Endothelial cell of umbilical vein (primary cell): ENCODE data around the gene ZNF213. TPM values are rescaled to one million over a fixed set of nuclear protein-coding genes. Genes with fewer than 3 reads are reported as not detected.

Experiments used
- BruUV-seq: library from RNA; stranded (reverse); fragments of 400-500 nt; replicated peaks from 2 replicates; lab custom pipeline; 2021; lab: Mats Ljungman, UMichigan
- CTCF ChIA-PET: fragments of 300-600, 350-600 bp; sonication (Branson Sonifier 250); formaldehyde crosslinking; loops from one replicate; lab custom pipeline; 2021; ENCODE audit warnings: antibody characterized with exemption, inconsistent platforms; lab: Charles Lee
- POLR2A ChIA-PET: fragments of 300-600, 350-600 bp; sonication (Branson Sonifier 250); formaldehyde crosslinking; loops from one replicate; lab custom pipeline; 2021; ENCODE audit warnings: antibody characterized with exemption, inconsistent platforms; lab: Charles Lee
- DNase-seq: peaks from one replicate; pipeline ENCODE4 v3.0.0-alpha.2; 2011; ENCODE audit warnings: low read depth, low spot score
- FAIRE-seq: peaks from 2 replicates; lab custom pipeline; 2011; peaks lifted over from hg19 to GRCh38; lab: Jason Lieb, UNC
- H2AFZ ChIP-seq: 2 replicates; pipeline ENCODE4 v1.6.0; 2012; ENCODE audit warnings: low read depth, low read length, control low read depth, inconsistent platforms
- H3K27ac ChIP-seq: 2 replicates; pipeline ENCODE4 v1.5.1; 2011; ENCODE audit warnings: low read depth, mild to moderate bottlenecking, control low read depth, low read length, moderate library complexity; ENCODE audit not compliant: insufficient read depth
- H3K27me3 ChIP-seq, 2 experiments: 2 replicates each; pipeline versions ENCODE4 v1.6.0 to v1.6.1; 2011; ENCODE audit warnings: low read length in 2 of 2, mixed read lengths in 1 of 2; ENCODE audit not compliant: control insufficient read depth in 2 of 2, insufficient read depth in 2 of 2
- H3K36me3 ChIP-seq, 2 experiments: 2 replicates in 1 of 2; 3 replicates in 1 of 2; pipeline ENCODE4 v1.5.1; 2011; ENCODE audit warnings: low read length in 2 of 2, mild to moderate bottlenecking in 1 of 2, moderate library complexity in 1 of 2; ENCODE audit not compliant: control insufficient read depth in 2 of 2, insufficient read depth in 2 of 2; ENCODE audit errors: extremely low read depth in 1 of 2
- H3K4me1 ChIP-seq: 3 replicates; pipeline ENCODE4 v1.5.1; 2011; ENCODE audit warnings: mild to moderate bottlenecking, low read length; ENCODE audit not compliant: control insufficient read depth, insufficient read depth; ENCODE audit errors: extremely low read depth
- H3K4me2 ChIP-seq: 2 replicates; pipeline ENCODE4 v1.6.1; 2011; ENCODE audit warnings: low read length, control low read depth, mixed read lengths; ENCODE audit not compliant: insufficient read depth
- H3K4me3 ChIP-seq, 3 experiments: fragments of 200-600 bp in 1 of 3; sonication (generic), shearing (Covaris generic) in 1 of 3; replicated peaks in 1 of 3; 2 replicates each; pipeline ENCODE4 v1.5.1; 2011 to 2016; ENCODE audit warnings: control low read depth in 3 of 3, low read length in 3 of 3, mild to moderate bottlenecking in 2 of 3, inconsistent platforms in 1 of 3, low read depth in 1 of 3, moderate library complexity in 1 of 3; ENCODE audit not compliant: insufficient read depth in 1 of 3
- H3K79me2 ChIP-seq: 2 replicates; pipeline ENCODE4 v1.6.0; 2012; ENCODE audit warnings: low read length, inconsistent platforms; ENCODE audit not compliant: control insufficient read depth, insufficient read depth
- H3K9ac ChIP-seq: replicated peaks from 2 replicates; pipeline ENCODE3; 2011; ENCODE audit warnings: low read length, control low read depth; ENCODE audit not compliant: insufficient read depth; ENCODE audit errors: extremely low read depth
- H3K9me1 ChIP-seq: replicated peaks from 3 replicates; pipeline ENCODE4 v1.6.0; 2011; ENCODE audit warnings: mild to moderate bottlenecking, low read length; ENCODE audit not compliant: control insufficient read depth, insufficient read depth; ENCODE audit errors: extremely low read depth
- H3K9me3 ChIP-seq: replicated peaks from 2 replicates; pipeline ENCODE4 v1.5.1; 2012; ENCODE audit warnings: low read length, inconsistent platforms; ENCODE audit not compliant: control insufficient read depth, insufficient read depth
- H4K20me1 ChIP-seq: replicated peaks from 2 replicates; pipeline ENCODE3; 2011; ENCODE audit warnings: mild to moderate bottlenecking, low read length; ENCODE audit not compliant: control insufficient read depth, insufficient read depth; ENCODE audit errors: extremely low read depth
- EZH2 ChIP-seq: IDR thresholded peaks from 2 replicates; pipeline ENCODE4 v1.6.1; 2012; ENCODE audit warnings: borderline replicate concordance, low read depth, mild to moderate bottlenecking, moderate library complexity, low read length, inconsistent platforms; ENCODE audit not compliant: severe bottlenecking
- FOS ChIP-seq: IDR thresholded peaks from 2 replicates; pipeline ENCODE4 v1.6.1; 2011; ENCODE audit warnings: mild to moderate bottlenecking, low read length, moderate library complexity, borderline replicate concordance; ENCODE audit not compliant: insufficient read depth
- GATA2 ChIP-seq: IDR thresholded peaks from 2 replicates; pipeline ENCODE4 v1.7.0; 2011; ENCODE audit warnings: low read depth, mild to moderate bottlenecking, moderate library complexity, mixed read lengths, low read length; ENCODE audit not compliant: insufficient read length, insufficient read depth
- JUN ChIP-seq: IDR thresholded peaks from 2 replicates; pipeline ENCODE4 v1.6.1; 2011; ENCODE audit warnings: borderline replicate concordance, low read depth; ENCODE audit not compliant: insufficient read length, insufficient read depth
- MYC ChIP-seq: IDR thresholded peaks from one replicate; pipeline ENCODE4 v1.6.1; 2011; ENCODE audit warnings: mild to moderate bottlenecking, low read depth, low read length
- POLR2A ChIP-seq: IDR thresholded peaks from 2 replicates; pipeline ENCODE4 v1.6.1; 2012; ENCODE audit warnings: low read depth, mild to moderate bottlenecking, control low read depth, low read length
- POLR2AphosphoS5 ChIP-seq: IDR thresholded peaks from 2 replicates; pipeline ENCODE4 v1.6.1; 2012; ENCODE audit warnings: low read depth, mild to moderate bottlenecking, control low read depth, low read length, moderate library complexity; ENCODE audit not compliant: insufficient read depth
- dilution Hi-C: fragments of 300-500 bp; cut with MboI; formaldehyde crosslinking; loops from one replicate; pipeline ENCODE4 v1.15.0; 2019; ENCODE audit warnings: low sequenced_read_pairs; ENCODE audit not compliant: extremely low pct_ligation_motif_present
- intact Hi-C: fragments of 100-400 bp; cut with micrococcal nuclease; formaldehyde crosslinking; loops from one replicate; pipeline ENCODE4 v1.10.0; 2022
- polyA plus RNA-seq, 4 experiments: library from polyadenylated mRNA; depleted of rRNA in 3 of 4; stranded (reverse) in 3 of 4; unstranded in 1 of 4; fragments of >200 nt; gene quantifications; 2 replicates each; pipeline versions ENCODE4 v1.2.1 to v1.2.3, GENCODE V29; 2011 to 2012; ENCODE audit warnings: missing spikeins in 1 of 4
- total RNA-seq: library from RNA; stranded (reverse); gene quantifications from 2 replicates; pipeline ENCODE4 v1.2.3, GENCODE V29; 2021
- TF ChIP-seq, protein P1 (sequence below): IDR thresholded peaks from 2 replicates; pipeline ENCODE4 v1.6.1; 2011; ENCODE audit not compliant: insufficient read depth, insufficient read length
- TF ChIP-seq, protein P2 (sequence below), 2 donors: IDR thresholded peaks; 1 replicate in 1 of 2; 2 replicates in 1 of 2; pipeline ENCODE4 v1.5.1; 2011; ENCODE audit warnings: low read length in 2 of 2, mild to moderate bottlenecking in 2 of 2, moderate library complexity in 2 of 2, control low read depth in 1 of 2, inconsistent platforms in 1 of 2, low read depth in 1 of 2; ENCODE audit not compliant: insufficient read depth in 1 of 2; ENCODE audit errors: extremely low read depth in 1 of 2

Gene ZNF213
- total and polyA plus RNA-seq, 2 donors (not counting 3 experiments of a cell fraction or from before 2014, with no cell fraction given) = 2.0 to 9.8 TPM

DNA sequence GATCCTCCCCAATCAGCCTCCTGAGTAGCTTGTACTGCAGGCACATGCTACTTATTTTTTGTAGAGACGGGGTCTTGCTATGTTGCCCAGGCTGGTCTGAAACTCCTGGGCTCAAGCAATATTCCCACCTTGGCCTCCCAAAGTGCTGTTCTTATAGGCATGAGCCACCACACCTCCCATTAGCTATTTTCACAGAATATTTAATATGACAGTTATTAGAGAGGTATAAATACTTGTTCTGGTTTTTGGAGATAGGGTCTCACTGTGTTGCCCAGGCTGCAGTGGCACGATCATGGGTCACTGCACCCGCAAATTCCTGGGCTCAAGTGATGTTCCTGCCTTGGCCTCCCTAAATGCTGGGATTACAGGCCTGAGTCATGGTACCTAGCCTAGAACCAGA lies 21.1 kb downstream of the ZNF213 start:
- Histone ChIP-seq H3K9me3 (no peaks in the 10 kb centered on the region), H2AFZ (no peak overlapping the region), H3K27ac (no peak overlapping the region), H3K9me1 (no peaks in the 10 kb centered on the region), H3K9ac (no peak overlapping the region), H3K79me2 (no peaks in the 10 kb centered on the region), H3K4me2 (no peak overlapping the region), H4K20me1 (no peaks in the 10 kb centered on the region), H3K4me3 (no peak overlapping the region), H3K4me1 (peaks cover 21% of the 10 kb centered on the region), H3K36me3 (no peaks in the 10 kb centered on the region), H3K27me3 (no peaks in the 10 kb centered on the region)
- POLR2A ChIA-PET = no interaction called here
- dilution Hi-C loops (no loop called here), intact Hi-C loops (no loop called here)
- no TSS peak for BruUV-seq
- DNase-seq (no peak), FAIRE-seq (no peak)
- TF ChIP-seq JUN (no peak), POLR2AphosphoS5 (no peak), GATA2 (no peak), MYC (no peak), FOS (no peak), POLR2A (no peak), EZH2 (no peak)
- TF ChIP-seq, protein P1, sequence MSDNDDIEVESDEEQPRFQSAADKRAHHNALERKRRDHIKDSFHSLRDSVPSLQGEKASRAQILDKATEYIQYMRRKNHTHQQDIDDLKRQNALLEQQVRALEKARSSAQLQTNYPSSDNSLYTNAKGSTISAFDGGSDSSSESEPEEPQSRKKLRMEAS = no peak
- TF ChIP-seq, protein P2, sequence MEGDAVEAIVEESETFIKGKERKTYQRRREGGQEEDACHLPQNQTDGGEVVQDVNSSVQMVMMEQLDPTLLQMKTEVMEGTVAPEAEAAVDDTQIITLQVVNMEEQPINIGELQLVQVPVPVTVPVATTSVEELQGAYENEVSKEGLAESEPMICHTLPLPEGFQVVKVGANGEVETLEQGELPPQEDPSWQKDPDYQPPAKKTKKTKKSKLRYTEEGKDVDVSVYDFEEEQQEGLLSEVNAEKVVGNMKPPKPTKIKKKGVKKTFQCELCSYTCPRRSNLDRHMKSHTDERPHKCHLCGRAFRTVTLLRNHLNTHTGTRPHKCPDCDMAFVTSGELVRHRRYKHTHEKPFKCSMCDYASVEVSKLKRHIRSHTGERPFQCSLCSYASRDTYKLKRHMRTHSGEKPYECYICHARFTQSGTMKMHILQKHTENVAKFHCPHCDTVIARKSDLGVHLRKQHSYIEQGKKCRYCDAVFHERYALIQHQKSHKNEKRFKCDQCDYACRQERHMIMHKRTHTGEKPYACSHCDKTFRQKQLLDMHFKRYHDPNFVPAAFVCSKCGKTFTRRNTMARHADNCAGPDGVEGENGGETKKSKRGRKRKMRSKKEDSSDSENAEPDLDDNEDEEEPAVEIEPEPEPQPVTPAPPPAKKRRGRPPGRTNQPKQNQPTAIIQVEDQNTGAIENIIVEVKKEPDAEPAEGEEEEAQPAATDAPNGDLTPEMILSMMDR (IDR thresholded peaks at IDR 0.05; ENCODE audit: extremely low read depth in 1 of 2, insufficient read depth in 1 of 2, low read depth in 1 of 2, low read length in 2 of 2) = no peak
- CTCF ChIA-PET = interaction anchor here (1.0 kb wide), 2 partner anchors 10 to 21 kb away, joined by 3 to 4 read pairs; partner anchors contain the start of gene ZNF213
